ENCODE data around the gene EPB41L5.

GRCh38 chr2:120034027-120034426, 21.1 kb downstream of the EPB41L5 start:
- TF ChIP-seq BHLHE40 (IDR thresholded peaks at IDR 0.05; ENCODE audit: borderline replicate concordance) (no peak), SUZ12 (IDR thresholded peaks at IDR 0.05) (no peak), SP1 (IDR thresholded peaks at IDR 0.05) (no peak), FOXM1 (IDR thresholded peaks at IDR 0.05; ENCODE audit: borderline replicate concordance) (no peak), ELF4 (IDR thresholded peaks at IDR 0.05) (no peak), ARNT (IDR thresholded peaks at IDR 0.05) (no peak), TARDBP (IDR thresholded peaks at IDR 0.05) (no peak), LEF1 (IDR thresholded peaks at IDR 0.05; ENCODE audit: borderline replicate concordance) (no peak), FOXK2 (IDR thresholded peaks at IDR 0.05) (no peak), PKNOX1 (IDR thresholded peaks at IDR 0.05) (no peak)

Data from HEK293T (cell line).